ENCODE measurements around the gene ING5. TPM values are rescaled to one million over a fixed set of nuclear protein-coding genes. Genes with fewer than 3 reads are reported as not detected.

Gene ING5
- total RNA-seq, 1 experiment from 2014 or later, result 39.8 TPM

- no peak overlapping the region for H3K27ac ChIP-seq (ENCODE audit: low read length)
- intact Hi-C loops (cut with micrococcal nuclease; ENCODE audit: unreplicated experiment) (loop anchor here (10.0 kb wide), 1 partner anchor 135 kb away; no protein-coding TSS in a partner anchor), in situ Hi-C loops (cut with HindIII; ENCODE audit: low pct_unique_long_range_greater_than_20kb, low sequenced_read_pairs) (no loop called here)
- no peaks in the 10 kb centered on the region for H3K36me3 ChIP-seq (ENCODE audit: control insufficient read depth, insufficient read depth, low read length)
- BruUV-seq (replicated peaks), result no TSS peak
- ChIA-PET CTCF (no interaction called here), POLR2A (no interaction called here)
- no peaks in the 10 kb centered on the region for H3K27me3 ChIP-seq (ENCODE audit: control insufficient read depth, insufficient read depth, low read length)
- peaks cover 4% of the 10 kb centered on the region; the same call in 1 of the 2 replicates for H3K4me1 ChIP-seq (ENCODE audit: control insufficient read depth, insufficient read depth, low read length)
- DNase-seq (ENCODE audit: low read depth, low spot score) (no peak), ATAC-seq (no peak)
- H3K9me3 ChIP-seq (ENCODE audit: control insufficient read depth, insufficient read depth, low read depth, low read length), result no peaks in the 10 kb centered on the region
- no peak for TF ChIP-seq REST (IDR thresholded peaks at IDR 0.05; ENCODE audit: insufficient read depth in 1 of 2, low read depth in 2 of 2, low read length in 1 of 2)
- TF ChIP-seq POLR2AphosphoS5 (IDR thresholded peaks at IDR 0.05; ENCODE audit: low read depth, low read length), result no peak
- TF ChIP-seq SIN3A (IDR thresholded peaks at IDR 0.05; ENCODE audit: borderline replicate concordance, insufficient read depth, low read depth, low read length), result no peak
- TF ChIP-seq TCF7L2 (IDR thresholded peaks at IDR 0.05; ENCODE audit: low read depth, low read length), result no peak
- TF ChIP-seq CTCF (IDR thresholded peaks at IDR 0.05), result no peak
- H3K4me3 ChIP-seq (ENCODE audit: low read depth in 2 of 2, low read length in 2 of 2), result no peak overlapping the region
These were observed 37.8 kb downstream of the ING5 start for GRCh38 chr2:241739651-241740050.

GRCh38 chr2:241741016-241741415 is 39.2 kb downstream of the ING5 start:
- DNase-seq (ENCODE audit: low read depth, low spot score) (no peak), ATAC-seq (no peak)
- ChIA-PET POLR2A (interaction anchor here (0.6 kb wide), 1 partner anchor 140 kb away, joined by 4 read pairs; no protein-coding TSS in a partner anchor), CTCF (no interaction called here)
- Histone ChIP-seq H3K4me1 (ENCODE audit: control insufficient read depth, insufficient read depth, low read length) (peaks cover 3% of the 10 kb centered on the region; the same call in 1 of the 2 replicates), H3K36me3 (ENCODE audit: control insufficient read depth, insufficient read depth, low read length) (no peaks in the 10 kb centered on the region; the same call in 1 of the 2 replicates), H3K27ac (ENCODE audit: low read length) (no peak overlapping the region), H3K27me3 (ENCODE audit: control insufficient read depth, insufficient read depth, low read length) (no peaks in the 10 kb centered on the region), H3K4me3 (ENCODE audit: low read depth in 2 of 2, low read length in 2 of 2) (no peak overlapping the region), H3K9me3 (ENCODE audit: control insufficient read depth, insufficient read depth, low read depth, low read length) (no peaks in the 10 kb centered on the region)
- no TSS peak for BruUV-seq (replicated peaks)
- in situ Hi-C loops (cut with HindIII; ENCODE audit: low pct_unique_long_range_greater_than_20kb, low sequenced_read_pairs) (no loop called here), intact Hi-C loops (cut with micrococcal nuclease; ENCODE audit: unreplicated experiment) (no loop called here)
- TF ChIP-seq CTCF (IDR thresholded peaks at IDR 0.05) (no peak), TCF7L2 (IDR thresholded peaks at IDR 0.05; ENCODE audit: low read depth, low read length) (no peak), REST (IDR thresholded peaks at IDR 0.05; ENCODE audit: insufficient read depth in 1 of 2, low read depth in 2 of 2, low read length in 1 of 2) (no peak), POLR2AphosphoS5 (IDR thresholded peaks at IDR 0.05; ENCODE audit: low read depth, low read length) (no peak), SIN3A (IDR thresholded peaks at IDR 0.05; ENCODE audit: borderline replicate concordance, insufficient read depth, low read depth, low read length) (no peak)

All from Panc1 (cell line).